Activated CD4-positive, alpha-beta T cell treated with anti-CD3 and anti-CD28 coated beads, Interleukin-2, amount 10 ng/mL, durations not matched to agents 24 days and 14 days (primary cell): ENCODE results near the gene PBXIP1. TPM values are rescaled to one million over a fixed set of nuclear protein-coding genes. Genes with fewer than 3 reads are reported as not detected.

Experiments used
- DNase-seq: peaks from one replicate; pipeline ENCODE4 v3.0.0; 2022
- H3K27ac Mint-ChIP-seq: one replicate; pipeline ENCODE4 v1.8.0; 2022; ENCODE audit warnings: mild to moderate bottlenecking, mixed read lengths
- H3K27me3 Mint-ChIP-seq: one replicate; pipeline ENCODE4 v1.8.0; 2022; ENCODE audit warnings: mixed read lengths
- H3K36me3 Mint-ChIP-seq: one replicate; pipeline ENCODE4 v1.8.0; 2022; ENCODE audit warnings: low read depth, mild to moderate bottlenecking, mixed read lengths
- H3K4me1 Mint-ChIP-seq: one replicate; pipeline ENCODE4 v1.8.0; 2021; ENCODE audit warnings: mixed read lengths
- H3K4me3 Mint-ChIP-seq: one replicate; pipeline ENCODE4 v1.8.0; 2022; ENCODE audit warnings: mild to moderate bottlenecking, moderate library complexity, mixed read lengths
- H3K9me3 Mint-ChIP-seq: one replicate; pipeline ENCODE4 v1.8.0; 2021; ENCODE audit warnings: mixed read lengths
- intact Hi-C: fragments of 100-400 bp; cut with micrococcal nuclease; formaldehyde crosslinking; loops from one replicate; pipeline ENCODE4 v1.15.1; 2023
- total RNA-seq: library from RNA; stranded (reverse); gene quantifications from 2 replicates; pipeline ENCODE4 v1.2.3, GENCODE V29; 2022

Gene PBXIP1
- total RNA-seq, 1 donor from 2014 or later, result 21.6 TPM

- Mint-ChIP-seq H3K9me3 (no peaks in the 10 kb centered on the region), H3K4me3 (peak overlapping the region; percentile 91), H3K27ac (peak overlapping the region; percentile 91), H3K4me1 (peaks cover 57% of the 10 kb centered on the region), H3K27me3 (no peaks in the 10 kb centered on the region), H3K36me3 (peaks cover 4% of the 10 kb centered on the region)
- intact Hi-C loops, result loop anchor here (1.0 to 2.0 kb wide), 7 partner anchors 17 to 379 kb away; partner anchors contain the start of genes CKS1B and PYGO2
- DNase-seq, result no peak
Measured at GRCh38 chr1:154937988-154938386, 17.9 kb downstream of the PBXIP1 start.

- intact Hi-C loops, result loop anchor here (1.0 to 2.0 kb wide), 7 partner anchors 18 to 378 kb away; partner anchors contain the start of genes CKS1B and PYGO2
- peak overlapping the region; percentile 91 for H3K27ac Mint-ChIP-seq
- peak; percentile 97 for DNase-seq
- H3K4me1 Mint-ChIP-seq, result peaks cover 50% of the 10 kb centered on the region
- no peaks in the 10 kb centered on the region for H3K9me3 Mint-ChIP-seq
- H3K4me3 Mint-ChIP-seq, result peak overlapping the region; percentile 91
- no peaks in the 10 kb centered on the region for H3K27me3 Mint-ChIP-seq
- peaks cover 4% of the 10 kb centered on the region for H3K36me3 Mint-ChIP-seq
Measured at GRCh38 chr1:154937085-154937987, 18.6 kb downstream of the PBXIP1 start.

- peak; percentile 98 for DNase-seq
- intact Hi-C loops, result loop anchor here (1.0 to 2.0 kb wide), 8 partner anchors 19 to 377 kb away; partner anchors contain the start of genes CKS1B and PYGO2
- H3K4me1 Mint-ChIP-seq, result peaks cover 46% of the 10 kb centered on the region
- H3K4me3 Mint-ChIP-seq, result peak within 1 kb of the TSS; percentile 91
- no peaks in the 10 kb centered on the region for H3K27me3 Mint-ChIP-seq
- H3K9me3 Mint-ChIP-seq, result no peaks in the 10 kb centered on the region
- peak within 1 kb of the TSS; percentile 91 for H3K27ac Mint-ChIP-seq
- peaks cover 4% of the 10 kb centered on the region for H3K36me3 Mint-ChIP-seq
Measured at GRCh38 chr1:154936555-154937084, 19.3 kb downstream of the PBXIP1 start, which contains the start of gene PMVK. Gene PMVK (minus strand): TSS chr1:154936719. CDS start chr1:154936685, 34 bp downstream.

- peak; percentile 73 for DNase-seq
- intact Hi-C loops, result loop anchor here (1.0 to 2.0 kb wide), 3 partner anchors 39 to 177 kb away; partner anchors contain the start of gene CKS1B
- Mint-ChIP-seq H3K36me3 (peaks cover 7% of the 10 kb centered on the region), H3K27me3 (no peaks in the 10 kb centered on the region), H3K4me1 (peaks cover 40% of the 10 kb centered on the region), H3K9me3 (no peaks in the 10 kb centered on the region), H3K4me3 (peak overlapping the region; percentile 91), H3K27ac (peak overlapping the region; percentile 91)
Measured at GRCh38 chr1:154935749-154936554, 19.9 kb downstream of the PBXIP1 start.

GRCh38 chr1:154934358-154934948, 21.4 kb downstream of the PBXIP1 start:
- no peak for DNase-seq
- peaks cover 14% of the 10 kb centered on the region for H3K36me3 Mint-ChIP-seq
- intact Hi-C loops, result no loop called here
- H3K27ac Mint-ChIP-seq, result no peak overlapping the region
- H3K4me3 Mint-ChIP-seq, result no peak overlapping the region
- H3K9me3 Mint-ChIP-seq, result no peaks in the 10 kb centered on the region
- no peaks in the 10 kb centered on the region for H3K27me3 Mint-ChIP-seq
- peaks cover 31% of the 10 kb centered on the region for H3K4me1 Mint-ChIP-seq

GRCh38 chr1:154931940-154932487, 23.9 kb downstream of the PBXIP1 start:
- peaks cover 29% of the 10 kb centered on the region for H3K36me3 Mint-ChIP-seq
- H3K27me3 Mint-ChIP-seq, result no peaks in the 10 kb centered on the region
- no peak for DNase-seq
- H3K4me1 Mint-ChIP-seq, result peaks cover 14% of the 10 kb centered on the region
- no peak overlapping the region for H3K27ac Mint-ChIP-seq
- intact Hi-C loops, result no loop called here
- no peak overlapping the region for H3K4me3 Mint-ChIP-seq
- no peaks in the 10 kb centered on the region for H3K9me3 Mint-ChIP-seq

- H3K4me1 Mint-ChIP-seq, result peaks cover 13% of the 10 kb centered on the region
- no peaks in the 10 kb centered on the region for H3K9me3 Mint-ChIP-seq
- intact Hi-C loops, result no loop called here
- H3K27me3 Mint-ChIP-seq, result no peaks in the 10 kb centered on the region
- DNase-seq, result no peak
- H3K4me3 Mint-ChIP-seq, result no peak overlapping the region
- H3K36me3 Mint-ChIP-seq, result peaks cover 52% of the 10 kb centered on the region
- peak overlapping the region; percentile 67 for H3K27ac Mint-ChIP-seq
Measured at GRCh38 chr1:154926201-154926600, 29.7 kb downstream of the PBXIP1 start.

GRCh38 chr1:154925335-154926170, 30.3 kb downstream of the PBXIP1 start:
- intact Hi-C loops, result no loop called here
- no peak for DNase-seq
- Mint-ChIP-seq H3K4me1 (peaks cover 13% of the 10 kb centered on the region), H3K36me3 (peaks cover 50% of the 10 kb centered on the region), H3K27me3 (no peaks in the 10 kb centered on the region), H3K4me3 (no peak overlapping the region), H3K9me3 (no peaks in the 10 kb centered on the region), H3K27ac (peak overlapping the region; percentile 67)

- H3K9me3 Mint-ChIP-seq, result no peaks in the 10 kb centered on the region
- H3K27me3 Mint-ChIP-seq, result no peaks in the 10 kb centered on the region
- peaks cover 41% of the 10 kb centered on the region for H3K36me3 Mint-ChIP-seq
- H3K4me3 Mint-ChIP-seq, result no peak overlapping the region
- intact Hi-C loops, result no loop called here
- H3K4me1 Mint-ChIP-seq, result peaks cover 13% of the 10 kb centered on the region
- no peak overlapping the region for H3K27ac Mint-ChIP-seq
- no peak for DNase-seq
Measured at GRCh38 chr1:154923695-154924094, 32.2 kb downstream of the PBXIP1 start.

- Mint-ChIP-seq H3K9me3 (peaks cover 5% of the 10 kb centered on the region), H3K27ac (no peak overlapping the region), H3K36me3 (peaks cover 14% of the 10 kb centered on the region), H3K27me3 (no peaks in the 10 kb centered on the region), H3K4me1 (no peaks in the 10 kb centered on the region), H3K4me3 (no peak overlapping the region)
- DNase-seq, result no peak
- intact Hi-C loops, result no loop called here
Measured at GRCh38 chr1:154913273-154913672, 42.6 kb downstream of the PBXIP1 start.

GRCh38 chr1:154912755-154913154, 43.1 kb downstream of the PBXIP1 start:
- H3K27ac Mint-ChIP-seq, result no peak overlapping the region
- intact Hi-C loops, result no loop called here
- no peak overlapping the region for H3K4me3 Mint-ChIP-seq
- H3K36me3 Mint-ChIP-seq, result peaks cover 12% of the 10 kb centered on the region
- no peak for DNase-seq
- no peaks in the 10 kb centered on the region for H3K27me3 Mint-ChIP-seq
- no peaks in the 10 kb centered on the region for H3K4me1 Mint-ChIP-seq
- peaks cover 5% of the 10 kb centered on the region for H3K9me3 Mint-ChIP-seq

GRCh38 chr1:154911691-154912550, 44.0 kb downstream of the PBXIP1 start:
- intact Hi-C loops, result no loop called here
- Mint-ChIP-seq H3K27me3 (no peaks in the 10 kb centered on the region), H3K36me3 (peaks cover 11% of the 10 kb centered on the region), H3K9me3 (peaks cover 5% of the 10 kb centered on the region), H3K4me3 (no peak overlapping the region), H3K27ac (no peak overlapping the region), H3K4me1 (no peaks in the 10 kb centered on the region)
- DNase-seq, result no peak
